Left ventricle myocardium inferior (tissue), 1 donor: ENCODE data around the gene CYP2W1. TPM values are rescaled to one million over a fixed set of nuclear protein-coding genes. Genes with fewer than 3 reads are reported as not detected.

Source experiments
- DNase-seq: peaks from one replicate; pipeline ENCODE4 v3.0.0-alpha.2; 2020
- H3K27ac ChIP-seq: fragments of 200-600 bp; replicated peaks from 2 replicates; pipeline ENCODE4 v1.8.0; 2021
- H3K27me3 ChIP-seq: fragments of 200-600 bp; 2 replicates; pipeline ENCODE4 v1.8.0; 2021; ENCODE audit warnings: low read depth
- H3K36me3 ChIP-seq: fragments of 200-600 bp; 2 replicates; pipeline ENCODE4 v1.8.0; 2021
- H3K4me1 ChIP-seq: fragments of 200-600 bp; 2 replicates; pipeline ENCODE4 v1.8.0; 2021
- H3K4me3 ChIP-seq: fragments of 200-600 bp; 2 replicates; pipeline ENCODE4 v1.8.0; 2021; ENCODE audit warnings: mild to moderate bottlenecking, moderate library complexity
- H3K9me3 ChIP-seq: fragments of 200-600 bp; replicated peaks from 2 replicates; pipeline ENCODE4 v1.8.0; 2021
- CTCF ChIP-seq: fragments of 200-600 bp; IDR thresholded peaks from 2 replicates; pipeline ENCODE4 v1.8.0; 2021; ENCODE audit warnings: antibody characterized with exemption, mild to moderate bottlenecking, borderline replicate concordance
- intact Hi-C: fragments of 100-400 bp; cut with micrococcal nuclease; formaldehyde crosslinking; loops from one replicate; pipeline ENCODE4 v1.11.0; 2022
- total RNA-seq: library from RNA; stranded (reverse); fragmentation: NEBNext Ultra II Directional; extraction: Animal tissue kit (Norgen Biotek cat#: 25700); gene quantifications from one replicate; pipeline ENCODE4 v1.2.1, GENCODE V29; 2021
- donor health status: DM: no; HTN: yes; CAD: no; lungs with severe emphysema.

The CYP2W1 gene
- total RNA-seq, 1 donor from 2014 or later, result not detected

GRCh38 chr7:963236-964078 lies 19.5 kb upstream of the CYP2W1 start:
- peaks cover 62% of the 10 kb centered on the region for H3K4me1 ChIP-seq
- H3K27ac ChIP-seq, result peak overlapping the region; percentile 93
- peaks cover 15% of the 10 kb centered on the region for H3K36me3 ChIP-seq
- no peak overlapping the region for H3K4me3 ChIP-seq
- peak; percentile 13 for DNase-seq
- no peaks in the 10 kb centered on the region for H3K9me3 ChIP-seq
- no peak for TF ChIP-seq CTCF
- intact Hi-C loops, result no loop called here
- H3K27me3 ChIP-seq, result no peaks in the 10 kb centered on the region

GRCh38 chr7:964401-965231 lies 18.4 kb upstream of the CYP2W1 start:
- DNase-seq, result peak; percentile 52
- peaks cover 72% of the 10 kb centered on the region for H3K4me1 ChIP-seq
- H3K27ac ChIP-seq, result peak overlapping the region; percentile 93
- no peaks in the 10 kb centered on the region for H3K27me3 ChIP-seq
- peak; percentile 21 for TF ChIP-seq CTCF
- peaks cover 27% of the 10 kb centered on the region for H3K36me3 ChIP-seq
- H3K4me3 ChIP-seq, result peak overlapping the region; percentile 34
- intact Hi-C loops, result no loop called here
- H3K9me3 ChIP-seq, result no peaks in the 10 kb centered on the region

- H3K9me3 ChIP-seq, result no peaks in the 10 kb centered on the region
- no peak for TF ChIP-seq CTCF
- no peak overlapping the region for H3K4me3 ChIP-seq
- intact Hi-C loops, result no loop called here
- peaks cover 44% of the 10 kb centered on the region for H3K36me3 ChIP-seq
- peaks cover 75% of the 10 kb centered on the region for H3K4me1 ChIP-seq
- H3K27ac ChIP-seq, result peak overlapping the region; percentile 93
- no peak for DNase-seq
- no peaks in the 10 kb centered on the region for H3K27me3 ChIP-seq
Measured at GRCh38 chr7:966291-967069, 16.5 kb upstream of the CYP2W1 start.

GRCh38 chr7:967361-968082 lies 15.5 kb upstream of the CYP2W1 start:
- H3K4me3 ChIP-seq, result no peak overlapping the region
- H3K4me1 ChIP-seq, result peaks cover 85% of the 10 kb centered on the region
- TF ChIP-seq CTCF, result no peak
- H3K27ac ChIP-seq, result peak overlapping the region; percentile 50
- H3K36me3 ChIP-seq, result peaks cover 55% of the 10 kb centered on the region
- no peaks in the 10 kb centered on the region for H3K27me3 ChIP-seq
- H3K9me3 ChIP-seq, result no peaks in the 10 kb centered on the region
- DNase-seq, result no peak
- intact Hi-C loops, result no loop called here
